A673 (cell line): ENCODE results near the gene PALD1.

Experiments used
- CTCF ChIP-seq: fragments of 300-800, 200-600 bp; sonication (generic); conservative IDR thresholded peaks from 2 replicates; pipeline ENCODE4 v1.5.1; 2017; ENCODE audit warnings: low read depth, mild to moderate bottlenecking, antibody characterized with exemption, low read length, moderate library complexity, mixed read lengths
- EZH2 ChIP-seq: fragments of 200-600 bp; sonication (generic); IDR thresholded peaks from 2 replicates; pipeline ENCODE4 v1.6.1; 2017; ENCODE audit warnings: borderline replicate concordance, low read depth, mild to moderate bottlenecking, mixed read lengths, antibody characterized with exemption, low read length; ENCODE audit not compliant: poor library complexity, severe bottlenecking

GRCh38 chr10:70482982-70483760 is 4.6 kb downstream of the PALD1 start:
- TF ChIP-seq CTCF = no peak
- TF ChIP-seq EZH2 = no peak
